Measurements from ENCODE around the gene SIRPA.

SIRPA gene

GRCh38 chr20:1934156-1934555 lies 38.9 kb downstream of the SIRPA start:
- H3K27me3 ChIP-seq (ENCODE audit: insufficient read depth, poor library complexity, severe bottlenecking): no peaks in the 10 kb centered on the region
- no peak overlapping the region for H3K27ac ChIP-seq (replicated peaks)
- TF ChIP-seq POLR2AphosphoS5 (IDR thresholded peaks at IDR 0.05; ENCODE audit: low read depth): no peak
- TF ChIP-seq, protein P1, sequence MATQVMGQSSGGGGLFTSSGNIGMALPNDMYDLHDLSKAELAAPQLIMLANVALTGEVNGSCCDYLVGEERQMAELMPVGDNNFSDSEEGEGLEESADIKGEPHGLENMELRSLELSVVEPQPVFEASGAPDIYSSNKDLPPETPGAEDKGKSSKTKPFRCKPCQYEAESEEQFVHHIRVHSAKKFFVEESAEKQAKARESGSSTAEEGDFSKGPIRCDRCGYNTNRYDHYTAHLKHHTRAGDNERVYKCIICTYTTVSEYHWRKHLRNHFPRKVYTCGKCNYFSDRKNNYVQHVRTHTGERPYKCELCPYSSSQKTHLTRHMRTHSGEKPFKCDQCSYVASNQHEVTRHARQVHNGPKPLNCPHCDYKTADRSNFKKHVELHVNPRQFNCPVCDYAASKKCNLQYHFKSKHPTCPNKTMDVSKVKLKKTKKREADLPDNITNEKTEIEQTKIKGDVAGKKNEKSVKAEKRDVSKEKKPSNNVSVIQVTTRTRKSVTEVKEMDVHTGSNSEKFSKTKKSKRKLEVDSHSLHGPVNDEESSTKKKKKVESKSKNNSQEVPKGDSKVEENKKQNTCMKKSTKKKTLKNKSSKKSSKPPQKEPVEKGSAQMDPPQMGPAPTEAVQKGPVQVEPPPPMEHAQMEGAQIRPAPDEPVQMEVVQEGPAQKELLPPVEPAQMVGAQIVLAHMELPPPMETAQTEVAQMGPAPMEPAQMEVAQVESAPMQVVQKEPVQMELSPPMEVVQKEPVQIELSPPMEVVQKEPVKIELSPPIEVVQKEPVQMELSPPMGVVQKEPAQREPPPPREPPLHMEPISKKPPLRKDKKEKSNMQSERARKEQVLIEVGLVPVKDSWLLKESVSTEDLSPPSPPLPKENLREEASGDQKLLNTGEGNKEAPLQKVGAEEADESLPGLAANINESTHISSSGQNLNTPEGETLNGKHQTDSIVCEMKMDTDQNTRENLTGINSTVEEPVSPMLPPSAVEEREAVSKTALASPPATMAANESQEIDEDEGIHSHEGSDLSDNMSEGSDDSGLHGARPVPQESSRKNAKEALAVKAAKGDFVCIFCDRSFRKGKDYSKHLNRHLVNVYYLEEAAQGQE (IDR thresholded peaks at IDR 0.05; ENCODE audit: insufficient replicate concordance, low read depth): no peak
- TF ChIP-seq GABPA (IDR thresholded peaks at IDR 0.05; ENCODE audit: low read depth): no peak
- no peak for TF ChIP-seq CTCF (IDR thresholded peaks at IDR 0.05; ENCODE audit: insufficient read depth, low read length)
- TF ChIP-seq SPI1 (IDR thresholded peaks at IDR 0.05; ENCODE audit: borderline replicate concordance, low read depth): no peak
- H3K4me3 ChIP-seq (replicated peaks; ENCODE audit: insufficient read depth, low read length): no peak overlapping the region
- no peak for DNase-seq (ENCODE audit: low read depth in 1 of 2, low spot score in 1 of 2)

DNA sequence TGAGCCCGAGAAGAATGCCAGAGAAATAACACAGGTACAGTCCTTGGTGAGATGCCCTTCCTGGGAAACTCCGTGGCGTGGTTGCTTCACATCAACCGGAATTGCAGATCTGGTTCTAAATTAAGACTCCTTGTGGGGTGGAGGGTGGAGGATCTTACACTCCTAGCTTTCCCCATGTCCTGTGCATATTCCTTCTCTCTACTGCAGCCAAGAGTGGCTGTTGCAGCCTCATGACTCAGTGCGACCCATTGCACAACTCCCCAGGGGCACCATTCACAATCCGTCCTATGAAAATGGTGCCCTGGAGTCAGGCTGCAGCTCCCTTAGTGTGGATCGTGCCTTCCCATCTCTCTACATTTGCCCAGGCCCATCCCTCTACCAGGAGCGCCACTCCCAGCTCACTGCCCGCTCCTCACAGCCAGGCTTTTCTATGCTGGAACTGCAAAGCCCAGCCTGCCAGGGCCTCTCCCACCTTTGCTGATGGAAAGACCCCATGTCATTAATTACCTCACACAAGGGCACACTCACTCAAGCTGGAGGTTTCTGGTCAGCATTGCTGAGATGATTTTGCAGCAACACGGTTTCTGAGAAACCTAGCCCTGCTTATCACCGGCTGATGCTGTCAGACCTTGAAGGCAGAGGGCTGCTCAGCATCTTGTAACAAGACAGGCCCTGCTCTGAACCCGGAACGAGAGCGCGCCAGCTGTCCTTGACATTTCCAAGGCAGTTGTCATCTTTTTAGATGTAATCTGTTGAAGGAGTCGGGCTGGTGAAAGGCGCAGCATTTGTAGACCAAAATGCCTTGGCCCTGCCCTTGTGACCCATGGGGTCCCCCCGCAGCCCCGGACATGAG lies 39.7 kb downstream of the SIRPA start:
- Histone ChIP-seq H3K4me3 (replicated peaks; ENCODE audit: insufficient read depth, low read length) (no peak overlapping the region), H3K27me3 (ENCODE audit: insufficient read depth, poor library complexity, severe bottlenecking) (no peaks in the 10 kb centered on the region), H3K27ac (replicated peaks) (no peak overlapping the region)
- peak in 1 of 2 experiments; percentile 74 for DNase-seq (ENCODE audit: low read depth in 1 of 2, low spot score in 1 of 2)
- TF ChIP-seq, protein P1 (IDR thresholded peaks at IDR 0.05; ENCODE audit: insufficient replicate concordance, low read depth): no peak
- TF ChIP-seq POLR2AphosphoS5 (IDR thresholded peaks at IDR 0.05; ENCODE audit: low read depth): no peak
- TF ChIP-seq SPI1 (IDR thresholded peaks at IDR 0.05; ENCODE audit: borderline replicate concordance, low read depth): no peak
- no peak for TF ChIP-seq CTCF (IDR thresholded peaks at IDR 0.05; ENCODE audit: insufficient read depth, low read length)
- no peak for TF ChIP-seq GABPA (IDR thresholded peaks at IDR 0.05; ENCODE audit: low read depth)

DNA sequence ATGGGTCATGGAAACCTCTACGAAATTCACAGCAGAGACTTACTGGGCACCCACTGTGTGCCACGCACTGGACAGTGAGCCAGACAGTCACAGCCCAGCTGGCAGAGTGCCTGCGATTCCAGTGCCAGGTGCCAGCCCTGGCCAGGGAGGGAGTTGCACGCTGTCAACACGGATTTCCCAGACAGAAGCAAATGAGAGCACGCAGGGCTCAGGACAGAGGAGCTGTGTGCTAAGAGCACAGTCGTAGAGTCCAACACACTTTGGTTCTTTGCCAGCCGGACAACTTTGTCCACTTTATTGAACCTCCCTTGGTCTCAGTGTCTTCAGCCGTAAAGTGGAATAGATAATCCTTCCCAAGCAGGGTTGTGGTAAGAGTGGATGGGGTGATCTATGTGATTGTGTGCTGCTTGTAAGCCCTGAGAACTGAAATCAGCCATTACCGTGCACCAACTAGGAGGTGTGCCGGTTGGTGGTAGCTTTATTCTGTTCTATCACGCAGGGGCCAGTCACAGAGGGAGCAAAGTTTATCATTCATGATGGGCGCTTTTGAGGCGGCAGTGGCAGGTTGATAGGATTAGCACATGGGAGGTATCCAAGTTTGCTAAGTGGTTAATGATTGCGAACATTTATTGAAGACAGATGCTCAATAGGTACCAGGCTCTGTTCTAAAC lies 40.6 kb downstream of the SIRPA start:
- TF ChIP-seq SPI1 (IDR thresholded peaks at IDR 0.05; ENCODE audit: borderline replicate concordance, low read depth) (no peak), CTCF (IDR thresholded peaks at IDR 0.05; ENCODE audit: insufficient read depth, low read length) (no peak), GABPA (IDR thresholded peaks at IDR 0.05; ENCODE audit: low read depth) (no peak), POLR2AphosphoS5 (IDR thresholded peaks at IDR 0.05; ENCODE audit: low read depth) (no peak)
- TF ChIP-seq, protein P1 (IDR thresholded peaks at IDR 0.05; ENCODE audit: insufficient replicate concordance, low read depth): no peak
- H3K27ac ChIP-seq (replicated peaks): no peak overlapping the region
- no peaks in the 10 kb centered on the region for H3K27me3 ChIP-seq (ENCODE audit: insufficient read depth, poor library complexity, severe bottlenecking)
- H3K4me3 ChIP-seq (replicated peaks; ENCODE audit: insufficient read depth, low read length): no peak overlapping the region
- no peak for DNase-seq (ENCODE audit: low read depth in 1 of 2, low spot score in 1 of 2)

Data from HL-60 (cell line).